ENCODE data around the gene PLCB4. TPM values are rescaled to one million over a fixed set of nuclear protein-coding genes. Genes with fewer than 3 reads are reported as not detected.

Gene PLCB4
- total RNA-seq, 4 donors from 2014 or later = 2.7 to 11.4 (median 6.5) TPM

DNA sequence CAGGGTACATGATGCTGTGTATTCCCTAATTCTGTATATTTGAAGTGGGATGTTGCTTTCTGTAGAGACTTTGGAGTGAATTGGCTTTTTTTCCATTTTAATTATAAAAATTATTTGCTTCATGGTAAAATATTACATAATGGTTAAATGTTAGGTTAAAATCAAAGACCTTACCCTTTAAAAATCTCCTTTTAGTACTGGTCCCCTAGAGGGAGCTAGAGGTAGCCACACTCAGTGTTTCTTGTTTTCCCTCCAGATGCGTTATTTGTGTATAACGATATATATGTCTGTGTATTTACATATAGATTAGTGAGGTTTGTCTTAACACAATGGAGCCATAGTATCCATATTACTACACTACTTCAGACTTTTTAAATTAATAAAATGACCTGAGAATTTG lies 146.7 kb downstream of the PLCB4 start:
- no peak for DNase-seq (ENCODE audit: low spot score in 2 of 2)
- TF ChIP-seq POLR2A (IDR thresholded peaks at IDR 0.05) = no peak
- TF ChIP-seq, protein P1, sequence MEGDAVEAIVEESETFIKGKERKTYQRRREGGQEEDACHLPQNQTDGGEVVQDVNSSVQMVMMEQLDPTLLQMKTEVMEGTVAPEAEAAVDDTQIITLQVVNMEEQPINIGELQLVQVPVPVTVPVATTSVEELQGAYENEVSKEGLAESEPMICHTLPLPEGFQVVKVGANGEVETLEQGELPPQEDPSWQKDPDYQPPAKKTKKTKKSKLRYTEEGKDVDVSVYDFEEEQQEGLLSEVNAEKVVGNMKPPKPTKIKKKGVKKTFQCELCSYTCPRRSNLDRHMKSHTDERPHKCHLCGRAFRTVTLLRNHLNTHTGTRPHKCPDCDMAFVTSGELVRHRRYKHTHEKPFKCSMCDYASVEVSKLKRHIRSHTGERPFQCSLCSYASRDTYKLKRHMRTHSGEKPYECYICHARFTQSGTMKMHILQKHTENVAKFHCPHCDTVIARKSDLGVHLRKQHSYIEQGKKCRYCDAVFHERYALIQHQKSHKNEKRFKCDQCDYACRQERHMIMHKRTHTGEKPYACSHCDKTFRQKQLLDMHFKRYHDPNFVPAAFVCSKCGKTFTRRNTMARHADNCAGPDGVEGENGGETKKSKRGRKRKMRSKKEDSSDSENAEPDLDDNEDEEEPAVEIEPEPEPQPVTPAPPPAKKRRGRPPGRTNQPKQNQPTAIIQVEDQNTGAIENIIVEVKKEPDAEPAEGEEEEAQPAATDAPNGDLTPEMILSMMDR (IDR thresholded peaks at IDR 0.05) = no peak
- intact Hi-C loops (cut with DNase I; ENCODE audit: low total_unique reads) = no loop called here
- WGBS, 2 donors = 81 to 88% methylated on average over 2 of the region's 2 CpGs
- H3K4me3 ChIP-seq (ENCODE audit: low read depth, poor library complexity, severe bottlenecking) = no peak overlapping the region

DNA sequence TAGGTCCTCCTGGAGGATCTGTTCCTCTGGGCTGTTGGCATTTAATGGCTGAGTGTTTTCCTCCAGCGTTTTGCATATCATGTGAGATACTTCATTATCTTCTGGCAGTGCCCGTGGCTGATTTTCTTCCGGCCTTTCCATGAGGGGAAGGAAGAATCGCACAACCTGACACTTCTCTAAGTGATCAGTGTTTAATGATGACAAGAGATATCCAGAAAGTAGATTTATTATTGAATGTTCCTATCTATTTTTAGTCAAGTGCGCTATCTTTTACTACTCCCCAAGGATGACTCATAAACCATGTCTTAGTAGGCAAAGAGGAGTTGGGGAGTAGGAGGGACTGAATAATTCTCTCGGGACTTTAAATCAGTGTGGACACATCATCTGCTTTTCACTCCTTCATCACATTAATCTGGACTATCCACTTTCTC lies 149.7 kb downstream of the PLCB4 start:
- 34 to 41% methylated on average over 6 of the region's 6 CpGs for WGBS, 2 donors
- DNase-seq (ENCODE audit: low spot score in 2 of 2) = no peak

DNA sequence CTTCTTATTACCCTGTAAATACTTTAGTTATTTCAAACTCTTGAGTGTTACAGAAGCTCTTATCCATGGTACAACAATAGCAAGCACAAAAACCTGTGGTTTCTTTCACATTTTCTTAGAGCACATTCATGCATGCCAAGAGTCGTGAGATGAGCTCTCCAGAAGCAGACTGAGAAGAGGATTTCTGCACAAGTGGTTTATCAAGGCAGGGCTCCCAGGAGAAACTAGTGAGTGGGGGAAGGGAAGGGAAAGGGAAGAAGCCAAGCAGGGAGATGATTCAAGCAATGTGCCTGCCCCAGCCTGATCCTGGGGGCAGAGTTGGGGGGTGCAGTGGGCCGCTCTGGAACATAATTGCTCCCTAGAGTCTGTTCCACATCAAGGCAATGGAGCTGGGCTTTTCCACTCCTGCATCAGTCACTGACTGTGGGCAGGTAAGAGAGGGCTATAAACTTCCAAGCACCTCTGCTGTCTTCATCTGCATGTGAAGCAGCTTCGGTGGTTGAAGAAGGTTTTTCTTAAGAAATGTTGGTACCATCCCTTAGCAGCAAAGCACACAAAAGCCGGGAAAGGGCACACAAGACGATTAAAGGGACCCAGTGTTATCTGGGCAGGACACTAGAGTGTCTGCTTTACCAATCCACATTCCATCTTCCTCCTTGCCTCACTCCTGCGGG lies 152.1 kb downstream of the PLCB4 start:
- TF ChIP-seq POLR2A (IDR thresholded peaks at IDR 0.05) = no peak
- TF ChIP-seq, protein P1 (IDR thresholded peaks at IDR 0.05) = no peak
- DNase-seq (ENCODE audit: low spot score in 2 of 2) = no peak
- WGBS, 2 donors = 75% methylated on average over 6 of the region's 6 CpGs
- no peak overlapping the region for H3K4me3 ChIP-seq (ENCODE audit: low read depth, poor library complexity, severe bottlenecking)
- intact Hi-C loops (cut with DNase I; ENCODE audit: low total_unique reads) = no loop called here

More for the DNA sequence above, 149.7 kb downstream of the PLCB4 start:
- TF ChIP-seq POLR2A (IDR thresholded peaks at IDR 0.05) = no peak
- TF ChIP-seq, protein P1 (IDR thresholded peaks at IDR 0.05) = no peak
- H3K4me3 ChIP-seq (ENCODE audit: low read depth, poor library complexity, severe bottlenecking) = no peak overlapping the region
- intact Hi-C loops (cut with DNase I; ENCODE audit: low total_unique reads) = no loop called here

DNA sequence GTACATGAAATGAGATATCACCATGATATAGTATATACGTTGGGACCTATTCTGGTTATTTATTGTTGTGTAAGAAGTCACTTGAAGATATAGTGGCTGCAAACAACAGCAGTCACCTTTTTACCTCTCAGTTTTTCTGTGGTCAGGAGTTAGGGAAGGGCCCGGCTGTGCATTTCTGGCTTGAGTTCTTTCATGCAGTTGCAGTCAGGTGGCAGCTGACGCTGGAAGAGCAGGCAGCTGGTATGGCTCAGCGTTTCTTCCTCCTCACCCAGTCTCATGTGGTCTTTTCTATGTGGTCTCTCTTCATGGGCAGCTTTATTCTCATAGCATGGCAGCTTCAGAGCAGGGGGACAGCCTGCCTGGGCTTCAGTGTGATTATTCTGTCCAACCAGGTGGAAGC lies 154.4 kb downstream of the PLCB4 start:
- WGBS, 2 donors = 85 to 86% methylated on average over 4 of the region's 4 CpGs

DNA sequence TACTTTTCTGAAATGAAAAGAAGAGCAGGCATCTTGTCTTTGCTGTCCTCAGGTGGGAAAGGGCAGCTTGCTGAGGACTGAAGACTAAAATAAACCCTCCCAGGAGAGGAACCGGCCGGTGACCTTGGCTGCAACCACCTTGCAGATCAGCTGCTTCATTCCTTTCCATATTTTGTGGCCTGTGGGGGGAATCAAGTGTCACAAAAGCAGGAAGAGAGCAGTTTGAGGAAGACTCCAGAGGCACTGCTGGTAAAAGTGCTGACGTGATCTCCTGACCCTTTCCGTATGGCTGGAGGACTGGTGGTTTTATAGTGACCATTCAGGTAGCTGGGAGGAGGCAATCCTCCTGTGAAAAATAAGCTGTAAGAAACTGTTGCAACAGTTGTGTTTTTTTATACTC lies 157.0 kb downstream of the PLCB4 start:
- intact Hi-C loops (cut with DNase I; ENCODE audit: low total_unique reads) = no loop called here
- WGBS, 2 donors = 70 to 82% methylated on average over 4 of the region's 4 CpGs
- DNase-seq (ENCODE audit: low spot score in 2 of 2) = no peak
- no peak for TF ChIP-seq POLR2A (IDR thresholded peaks at IDR 0.05)
- TF ChIP-seq, protein P1 (IDR thresholded peaks at IDR 0.05) = no peak
- no peak overlapping the region for H3K4me3 ChIP-seq (ENCODE audit: low read depth, poor library complexity, severe bottlenecking)

More for the DNA sequence above, 154.4 kb downstream of the PLCB4 start:
- no peak for DNase-seq (ENCODE audit: low spot score in 2 of 2)
- TF ChIP-seq, protein P1 (IDR thresholded peaks at IDR 0.05) = no peak
- no peak for TF ChIP-seq POLR2A (IDR thresholded peaks at IDR 0.05)
- intact Hi-C loops (cut with DNase I; ENCODE audit: low total_unique reads) = no loop called here
- no peak overlapping the region for H3K4me3 ChIP-seq (ENCODE audit: low read depth, poor library complexity, severe bottlenecking)

All from lower leg skin (tissue), 4 donors.